GM21360 (cell line): ENCODE measurements around the gene DUSP8.
A peak's percentile ranks its signal among the peaks of the same experiment; 100 is the strongest.
"Not testable (repeated sequence)": the region's sequence is repeated elsewhere in the genome, so short reads cannot be mapped to it uniquely, and the experiment has no call there.

Experiments used
- ATAC-seq: cut with Tn5 transposase; IDR thresholded peaks from one replicate; pipeline ENCODE4 v1.9.1; 2021; ENCODE audit warnings: mild to moderate bottlenecking, moderate library complexity; ENCODE audit not compliant: unreplicated experiment

The DUSP8 gene, protein sequence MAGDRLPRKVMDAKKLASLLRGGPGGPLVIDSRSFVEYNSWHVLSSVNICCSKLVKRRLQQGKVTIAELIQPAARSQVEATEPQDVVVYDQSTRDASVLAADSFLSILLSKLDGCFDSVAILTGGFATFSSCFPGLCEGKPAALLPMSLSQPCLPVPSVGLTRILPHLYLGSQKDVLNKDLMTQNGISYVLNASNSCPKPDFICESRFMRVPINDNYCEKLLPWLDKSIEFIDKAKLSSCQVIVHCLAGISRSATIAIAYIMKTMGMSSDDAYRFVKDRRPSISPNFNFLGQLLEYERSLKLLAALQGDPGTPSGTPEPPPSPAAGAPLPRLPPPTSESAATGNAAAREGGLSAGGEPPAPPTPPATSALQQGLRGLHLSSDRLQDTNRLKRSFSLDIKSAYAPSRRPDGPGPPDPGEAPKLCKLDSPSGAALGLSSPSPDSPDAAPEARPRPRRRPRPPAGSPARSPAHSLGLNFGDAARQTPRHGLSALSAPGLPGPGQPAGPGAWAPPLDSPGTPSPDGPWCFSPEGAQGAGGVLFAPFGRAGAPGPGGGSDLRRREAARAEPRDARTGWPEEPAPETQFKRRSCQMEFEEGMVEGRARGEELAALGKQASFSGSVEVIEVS

DNA sequence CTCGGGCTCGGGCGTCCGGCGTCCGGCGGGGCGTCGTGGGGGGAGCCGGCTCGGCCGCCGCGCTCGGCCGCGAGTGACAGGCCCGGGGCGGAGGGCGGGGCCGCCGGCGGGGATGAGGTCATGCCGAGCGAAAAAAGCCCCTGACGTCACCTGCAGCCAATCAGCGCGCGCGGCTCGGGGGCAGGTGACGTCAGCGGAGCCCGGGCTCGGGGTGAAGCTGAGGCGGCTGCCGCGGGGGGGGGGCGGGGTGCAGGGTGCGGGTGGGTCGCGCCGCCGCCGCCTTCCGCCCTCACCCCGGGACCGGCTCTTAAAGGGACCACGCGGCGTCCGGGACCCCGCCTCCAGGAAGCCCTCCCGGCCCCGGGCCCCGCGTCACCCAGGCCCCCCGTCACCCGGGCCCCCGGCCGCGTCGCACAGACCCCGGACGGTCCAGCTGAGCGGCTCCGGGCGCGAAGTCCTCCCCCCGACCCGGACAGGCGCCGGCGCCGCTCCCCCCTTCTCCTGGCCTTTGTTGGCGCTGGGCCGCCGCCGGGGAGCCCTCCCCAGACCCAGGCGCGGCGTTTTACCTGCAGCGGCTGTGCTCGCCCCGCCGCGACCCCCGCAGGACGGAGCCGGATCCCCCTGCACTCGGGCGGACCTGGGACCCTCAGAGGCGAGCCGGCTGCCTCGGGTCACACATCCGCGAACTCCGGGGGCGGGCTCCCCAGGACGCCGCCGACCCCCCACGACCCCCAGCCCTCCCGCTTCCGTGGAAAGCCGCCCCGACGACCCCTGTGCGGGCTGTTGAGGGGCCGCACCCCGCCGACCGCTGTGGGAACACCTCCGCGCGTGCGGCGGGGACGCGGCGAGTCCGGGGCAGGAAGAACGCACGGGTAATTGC, at the start of gene DUSP8:
DUSP8 (minus strand) TSS at position 75 of the 880 bp plus-strand sequence. CDS start 6,445 bp downstream, outside the sequence.
- ATAC-seq = peak; percentile 64

DNA sequence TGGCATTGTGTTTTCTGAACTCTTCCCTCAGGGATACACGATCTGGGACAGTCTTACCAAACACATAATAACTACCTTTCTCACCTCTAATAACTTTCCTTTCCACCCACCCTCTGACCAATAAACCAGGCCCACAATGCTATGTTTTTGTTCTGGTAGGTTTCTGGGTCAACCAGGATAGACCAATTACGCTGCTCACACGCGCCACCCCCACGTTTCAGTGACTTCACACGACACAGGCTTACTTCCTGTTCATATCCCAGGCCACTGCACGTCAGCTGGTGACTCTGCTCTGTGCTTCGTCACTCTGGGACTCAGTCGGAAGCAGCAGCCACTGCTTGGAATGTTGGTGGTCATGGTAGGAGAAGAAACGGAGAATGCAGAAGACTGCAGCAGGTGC, 47.4 kb upstream of the DUSP8 start:
- no peak for ATAC-seq

DNA sequence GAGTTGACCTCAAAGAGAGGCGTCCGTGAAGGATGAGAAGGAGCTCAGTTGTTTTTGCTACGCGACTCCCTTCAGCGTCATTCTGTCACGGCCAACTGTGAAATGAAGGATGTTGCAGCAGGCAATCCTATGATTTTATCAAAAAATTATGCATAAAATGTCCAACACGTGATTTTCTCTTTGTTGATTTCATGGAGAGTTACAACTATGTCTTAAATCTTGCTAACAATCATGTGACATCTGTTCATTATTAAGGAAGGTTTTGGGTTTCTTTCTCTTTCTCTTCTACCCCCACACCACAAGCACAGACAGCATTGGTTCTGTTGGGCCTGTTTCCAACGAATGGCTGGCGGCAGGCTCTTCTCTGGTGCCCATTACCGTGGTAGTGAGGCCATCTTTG, 46.2 kb upstream of the DUSP8 start:
- no peak for ATAC-seq

DNA sequence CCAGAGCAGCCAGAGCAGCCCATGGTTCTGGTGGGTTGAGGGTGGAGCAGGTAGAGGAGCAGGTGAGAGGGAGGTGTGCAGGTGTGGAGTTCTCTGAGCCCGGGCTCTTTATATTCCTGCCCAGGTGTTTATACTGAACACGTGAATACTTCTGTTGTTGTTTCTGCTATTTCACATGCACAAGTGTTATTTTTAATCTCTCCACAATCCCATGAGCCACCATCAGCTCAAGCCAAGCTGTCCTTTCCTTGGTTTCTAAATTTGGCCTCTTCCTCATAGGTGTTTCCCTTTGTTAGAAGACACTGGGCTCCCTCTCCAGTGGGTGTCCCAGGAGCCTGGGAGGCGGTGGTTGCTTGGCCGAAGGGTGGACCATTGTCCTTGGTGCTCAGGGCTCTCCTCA, 36.3 kb upstream of the DUSP8 start, which contains the start of gene KRTAP5-3:
KRTAP5-3 (minus strand) TSS at position 101 of the 400 bp plus-strand sequence; CDS start at position 23, 78 bp downstream.
- ATAC-seq = no peak

DNA sequence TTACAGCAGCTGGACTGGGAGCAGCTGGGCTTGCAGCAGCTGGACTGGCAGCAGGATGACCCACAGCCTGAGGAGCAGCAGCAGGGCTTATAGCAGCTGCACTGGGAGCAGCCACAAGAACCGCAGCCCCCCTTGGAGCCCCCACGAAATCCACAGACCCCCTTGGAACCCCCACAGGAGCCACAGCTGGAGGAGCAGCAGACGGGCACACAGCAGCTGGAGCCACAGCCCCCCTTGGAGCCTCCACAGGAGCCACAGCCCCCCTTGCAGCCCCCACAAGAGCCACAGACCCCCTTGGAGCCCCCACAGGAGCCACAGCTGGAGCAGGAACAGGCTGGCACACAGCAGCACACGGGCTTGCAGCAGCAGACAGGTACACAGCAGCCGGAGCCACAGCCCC, 35.8 kb upstream of the DUSP8 start:
- ATAC-seq = not testable (repeated sequence)

DNA sequence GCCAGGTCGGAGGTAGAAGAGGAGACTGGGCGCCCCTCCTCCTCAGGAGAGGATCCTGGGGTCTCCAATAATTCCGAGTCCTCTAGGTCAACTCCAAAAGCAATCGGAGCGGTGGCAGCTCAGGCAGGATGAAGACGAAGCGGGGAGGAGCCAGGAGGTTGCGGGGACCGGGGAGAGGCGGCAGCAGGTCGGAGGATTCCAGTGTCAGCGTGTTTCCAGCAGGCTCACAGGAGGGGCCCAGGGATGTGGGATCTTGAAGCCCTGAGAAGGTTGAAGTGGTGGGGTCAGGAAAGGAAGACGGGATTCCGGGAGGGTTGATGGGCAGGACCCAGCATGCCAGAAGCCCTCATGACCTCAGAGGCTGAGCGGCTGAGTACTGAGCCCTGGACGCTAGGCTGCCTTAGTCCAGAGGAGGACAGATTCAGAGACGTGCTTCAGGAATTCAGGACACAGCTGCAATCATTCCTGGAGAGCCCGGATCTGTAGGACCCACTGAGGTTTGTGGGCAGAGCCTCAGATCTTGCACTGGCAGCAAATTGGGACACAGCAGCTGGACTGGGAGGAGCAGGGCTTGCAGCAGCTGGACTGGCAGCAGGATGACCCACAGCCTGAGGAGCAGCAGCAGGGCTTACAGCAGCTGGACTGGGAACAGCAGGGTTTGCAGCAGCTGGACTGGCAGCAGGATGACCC, 35.2 kb upstream of the DUSP8 start:
- not testable (repeated sequence) for ATAC-seq

DNA sequence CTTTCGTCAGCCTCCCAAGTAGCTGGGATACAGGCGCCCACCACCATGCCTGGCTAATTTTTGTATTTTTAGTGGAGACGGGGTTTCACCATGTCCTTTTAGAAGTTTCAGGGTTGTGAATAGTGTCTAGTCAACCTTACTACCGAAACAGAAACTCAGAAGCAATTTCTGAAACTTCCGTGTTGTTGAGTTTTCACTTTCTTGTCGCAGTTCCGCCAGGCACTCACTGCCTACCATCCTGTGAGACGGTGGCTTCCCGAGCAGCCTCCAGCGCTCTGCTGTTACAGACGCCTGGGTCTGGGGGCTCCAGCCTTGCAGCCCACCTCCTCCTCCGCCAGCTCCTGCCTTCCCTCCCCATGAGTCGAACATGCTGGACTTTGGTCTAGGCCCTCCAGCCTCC, 33.9 kb upstream of the DUSP8 start:
- peak; percentile 84 for ATAC-seq

DNA sequence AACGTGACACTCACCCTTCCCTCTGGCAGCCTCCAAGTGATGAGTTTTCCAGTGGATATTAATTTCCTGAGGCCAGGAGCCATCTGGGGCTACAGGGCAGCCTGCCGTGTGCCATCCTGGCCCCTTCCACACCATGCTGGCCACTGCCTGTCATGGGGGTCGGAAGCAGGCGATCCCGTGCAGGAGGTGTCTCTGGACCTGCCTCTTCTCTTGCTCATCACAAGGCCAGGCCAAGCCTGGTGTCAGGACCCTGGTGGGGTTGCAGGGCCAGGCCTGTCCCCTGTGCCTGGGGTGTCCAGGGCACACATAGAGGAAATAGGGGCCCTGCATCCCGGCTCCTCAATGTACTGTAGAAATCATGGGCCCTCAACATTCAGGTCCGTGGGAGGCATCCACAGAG, 32.6 kb upstream of the DUSP8 start:
- no peak for ATAC-seq

DNA sequence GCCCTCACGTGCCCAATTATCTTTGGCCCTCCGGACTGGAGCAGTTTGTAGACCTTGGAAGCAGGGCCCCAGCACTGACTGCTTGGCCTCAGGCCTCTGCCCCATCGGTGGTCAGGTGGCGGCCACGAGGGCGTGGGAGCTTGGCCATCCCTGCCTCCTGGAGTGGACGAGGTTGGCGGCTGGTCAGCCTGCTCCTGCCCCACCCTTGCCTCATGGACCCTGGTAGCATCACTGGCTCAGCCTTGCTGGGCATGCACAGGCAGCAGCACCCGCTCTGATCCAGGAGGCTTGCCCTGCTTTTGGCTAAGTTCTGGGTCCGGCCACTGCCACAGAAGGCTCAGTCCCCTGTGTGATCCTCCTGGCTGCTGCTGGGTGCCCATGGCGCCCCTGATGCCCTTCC, 32.1 kb upstream of the DUSP8 start:
- no peak for ATAC-seq

DNA sequence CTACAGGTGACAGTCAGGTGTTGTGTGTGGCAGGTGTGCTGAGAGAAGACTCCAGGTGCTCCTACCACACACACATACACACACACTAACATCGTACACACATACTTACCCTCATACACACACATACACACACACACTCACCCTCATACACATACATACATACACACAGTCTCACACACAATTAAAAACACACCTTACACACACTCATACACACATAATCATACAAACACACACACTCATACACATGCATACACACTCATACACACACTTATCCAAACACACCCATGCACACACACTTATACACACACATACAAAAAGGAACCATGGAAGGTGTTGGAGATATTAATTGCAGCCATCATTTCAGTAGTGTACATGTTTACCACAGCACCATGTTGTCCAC, 31.6 kb upstream of the DUSP8 start:
- ATAC-seq = no peak

DNA sequence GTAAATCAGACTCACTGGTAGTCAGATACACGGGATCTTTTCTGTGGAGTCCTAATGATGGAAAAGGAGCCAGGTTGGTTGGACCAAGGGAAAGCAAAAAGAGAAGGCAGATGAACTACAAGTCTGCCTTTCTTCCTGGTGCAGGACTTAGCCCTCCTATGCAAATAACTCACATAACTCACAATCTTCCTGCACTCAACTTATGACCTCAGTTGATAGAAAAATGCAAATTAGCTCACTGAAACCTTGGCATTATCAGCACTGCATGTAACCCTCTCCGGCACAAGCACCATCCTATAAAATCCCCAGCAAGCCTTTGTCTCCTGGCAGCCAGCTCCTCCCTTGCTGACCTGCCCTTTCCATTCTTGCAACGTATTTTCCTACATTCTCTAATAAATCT, 29.6 kb upstream of the DUSP8 start:
- not testable (repeated sequence) for ATAC-seq

DNA sequence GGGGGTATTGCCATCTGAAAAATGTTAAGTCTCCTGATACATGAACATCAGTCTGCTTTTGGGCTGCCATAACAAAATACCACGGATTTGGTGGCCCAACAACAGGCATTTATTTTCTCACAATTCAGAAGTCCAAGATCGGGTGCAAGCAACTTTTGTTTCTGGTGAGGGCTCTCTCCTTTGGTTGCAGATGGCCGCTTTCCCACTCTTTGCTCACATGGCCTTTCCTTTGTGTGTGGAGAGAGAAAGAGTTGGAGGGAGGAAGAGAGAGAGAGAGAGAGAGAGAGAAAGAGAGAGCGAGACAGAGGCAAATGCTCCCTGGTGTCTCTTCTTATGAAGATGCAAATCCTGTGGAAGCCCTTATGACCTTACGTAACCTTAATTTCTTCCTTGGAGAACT, 28.6 kb upstream of the DUSP8 start:
- no peak for ATAC-seq

DNA sequence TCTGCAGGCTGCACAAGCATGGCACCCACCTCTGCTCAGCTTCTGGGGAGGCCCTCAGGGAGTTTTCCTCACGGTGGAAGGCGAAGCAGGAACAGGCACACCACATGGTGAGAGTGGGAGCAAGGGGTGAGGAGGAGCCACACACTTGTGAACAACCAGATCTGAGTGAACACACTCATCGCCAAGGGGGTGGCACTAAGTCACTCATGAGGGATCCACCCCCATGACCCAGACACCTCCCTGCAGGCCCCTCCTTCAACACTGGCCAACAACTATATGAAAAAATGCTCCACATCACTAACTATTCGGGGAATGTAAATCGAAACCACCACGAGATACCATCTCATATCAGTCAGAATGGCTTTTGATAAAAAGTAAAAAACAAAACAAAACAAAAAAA, 26.7 kb upstream of the DUSP8 start:
- no peak for ATAC-seq

DNA sequence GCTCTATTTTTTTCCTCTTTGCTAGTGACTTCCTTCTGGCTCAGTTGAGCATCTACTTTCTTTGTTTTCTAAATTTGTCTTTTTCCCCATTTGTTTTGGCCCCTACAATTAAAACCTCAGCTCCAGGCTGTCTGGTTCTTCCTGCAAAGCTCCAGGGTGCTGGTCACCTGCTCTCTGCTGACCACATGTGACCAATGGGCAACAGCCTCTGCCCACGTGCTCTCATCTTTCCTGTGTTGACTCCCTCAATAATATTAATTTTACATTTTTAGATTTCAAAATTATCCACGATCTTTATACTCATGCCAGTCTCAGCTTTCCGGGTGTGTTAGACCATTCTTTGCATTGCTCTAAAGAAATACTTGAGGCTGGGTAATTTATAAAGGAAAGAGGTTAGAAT, 26.3 kb upstream of the DUSP8 start:
- ATAC-seq = not testable (repeated sequence)

DNA sequence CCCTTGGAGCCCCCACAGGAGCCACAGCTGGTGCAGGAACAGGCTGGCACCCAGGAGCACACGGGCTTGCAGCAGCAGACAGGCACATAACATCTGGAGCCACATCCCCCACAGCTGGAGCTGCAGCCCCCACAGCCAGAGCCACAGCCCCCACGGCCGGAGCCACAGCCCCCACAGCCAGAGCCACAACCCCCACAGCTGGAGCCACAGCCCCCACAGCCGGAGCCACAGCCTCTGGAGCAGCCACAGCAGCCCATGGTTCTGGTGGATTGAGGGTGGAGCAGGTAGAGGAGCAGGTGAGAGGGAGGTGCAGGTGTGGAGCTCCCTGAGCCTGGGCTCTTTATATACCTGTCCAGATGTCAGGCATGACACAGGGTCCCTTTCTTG, 25.9 kb upstream of the DUSP8 start, which contains the start of gene KRTAP5-2:
KRTAP5-2 (minus strand) TSS at position 301 of the 387 bp plus-strand sequence; CDS start at position 257, 44 bp downstream.
- ATAC-seq = no peak

DNA sequence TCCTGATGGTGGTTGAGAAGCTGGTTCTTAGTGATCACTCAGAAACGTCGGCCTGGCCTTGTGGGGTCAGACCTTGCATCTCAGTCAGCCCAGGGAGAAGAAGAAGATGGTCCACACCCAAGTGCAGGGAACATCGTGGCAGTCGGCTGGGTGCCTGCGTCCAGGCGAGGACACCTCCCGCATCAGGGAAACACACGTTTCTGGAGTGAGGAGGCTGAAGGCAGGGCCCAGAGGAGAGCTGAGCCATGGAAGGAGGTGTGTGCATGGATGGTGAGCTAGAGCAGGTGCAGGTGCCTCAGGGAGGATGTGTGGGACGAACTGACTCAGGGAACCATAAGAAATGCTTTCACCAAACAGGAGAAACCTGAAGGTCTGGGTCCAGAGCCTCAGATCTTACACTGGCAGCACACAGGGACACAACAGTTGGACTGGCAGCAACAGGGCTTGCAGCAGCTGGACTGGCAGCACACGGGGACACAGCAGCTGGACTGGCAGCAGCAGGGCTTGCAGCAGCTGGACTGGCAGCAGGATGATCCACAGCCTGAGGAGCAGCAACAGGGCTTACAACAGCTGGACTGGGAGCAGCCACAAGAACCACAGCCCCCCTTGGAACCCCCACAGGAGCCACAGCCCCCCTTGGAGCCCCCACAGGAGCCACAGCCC, 25.4 kb upstream of the DUSP8 start:
- ATAC-seq = no peak

DNA sequence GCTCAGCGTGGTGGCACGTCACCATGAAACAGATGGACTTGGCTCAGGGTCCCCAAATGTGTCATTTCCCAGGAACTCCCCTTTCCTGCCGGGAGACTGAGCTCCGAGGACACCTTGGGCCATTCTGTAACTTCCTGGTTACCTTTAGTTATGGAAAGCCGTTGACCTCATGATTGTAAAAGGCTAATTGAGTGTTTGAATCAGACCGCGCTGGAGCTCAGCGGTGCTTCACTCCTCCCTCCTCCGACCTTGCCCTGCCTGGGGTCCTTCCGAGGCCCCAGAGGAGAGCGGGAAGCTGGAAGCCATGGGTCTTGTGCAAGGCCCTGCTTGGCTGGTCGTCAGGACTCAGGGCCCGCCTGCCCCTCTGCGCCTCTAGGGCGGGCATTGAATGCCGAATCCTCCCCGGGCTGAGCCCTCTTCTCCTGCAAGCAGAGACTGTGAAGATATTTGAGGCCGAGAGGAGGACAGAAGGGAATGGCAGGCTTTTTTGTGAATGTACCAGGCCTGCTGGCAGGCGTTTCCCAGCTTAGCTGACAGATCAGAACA, 24.6 kb upstream of the DUSP8 start:
- not testable (repeated sequence) for ATAC-seq

DNA sequence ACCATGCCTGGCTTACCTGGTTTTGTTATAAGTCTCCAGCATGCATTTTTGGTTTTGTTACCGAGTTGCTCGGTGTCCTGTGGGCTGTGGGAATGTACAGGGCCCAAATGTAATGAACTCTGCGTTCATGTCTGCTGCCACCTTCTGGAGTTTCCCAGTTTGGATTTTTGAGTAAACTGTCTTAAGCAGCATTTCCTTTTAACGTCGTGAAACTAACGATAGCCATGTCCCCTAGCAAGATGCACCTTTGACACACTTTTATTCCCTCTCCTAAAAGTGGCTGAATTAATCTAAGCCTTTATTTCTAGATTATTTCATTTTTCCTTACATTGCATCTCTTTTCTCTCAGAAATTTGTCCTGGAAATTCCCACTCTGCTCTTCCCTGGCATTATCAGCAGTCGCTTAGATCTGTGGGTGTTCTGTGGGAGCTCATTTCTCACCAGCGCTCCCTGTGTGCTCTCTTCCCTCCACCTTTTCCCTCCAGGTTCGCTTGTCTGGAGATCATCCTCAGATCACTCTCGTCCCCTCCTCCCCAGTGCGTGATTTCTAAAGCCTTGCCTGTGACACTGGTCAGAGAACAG, 24.0 kb upstream of the DUSP8 start:
- not testable (repeated sequence) for ATAC-seq

DNA sequence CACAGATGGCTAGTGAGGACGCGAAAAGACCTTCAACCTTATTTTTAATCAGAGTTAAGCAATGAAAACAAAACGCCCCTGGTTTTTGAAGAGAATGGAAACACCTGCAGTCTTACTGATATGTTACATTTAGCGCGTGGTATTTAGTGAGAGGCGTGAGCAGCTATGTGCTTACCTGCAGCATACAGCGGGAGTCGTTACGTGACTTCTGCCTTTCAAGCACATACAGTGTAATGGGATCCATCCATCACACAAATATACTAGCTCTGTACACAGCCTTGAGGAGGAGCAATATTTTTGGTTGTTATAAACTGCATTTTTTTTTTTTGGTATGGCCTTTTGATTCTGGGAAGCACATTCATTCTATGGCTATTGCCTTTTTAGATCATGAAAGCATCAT, 20.6 kb upstream of the DUSP8 start:
- ATAC-seq = no peak
